Measurements from ENCODE around the gene ZNF770.
"Not testable (repeated sequence)": the region's sequence is repeated elsewhere in the genome, so short reads cannot be mapped to it uniquely, and the experiment has no call there.

ZNF770 gene

GRCh38 chr15:34951993-34952392, 36.1 kb downstream of the ZNF770 start:
- H3K9me3 Mint-ChIP-seq = no peaks in the 10 kb centered on the region
- no peaks in the 10 kb centered on the region for H3K27me3 Mint-ChIP-seq (ENCODE audit: low read depth)
- no peak overlapping the region for H3K27ac Mint-ChIP-seq
- H3K36me3 Mint-ChIP-seq (ENCODE audit: low read depth) = peaks cover 16% of the 10 kb centered on the region
- peaks cover 2% of the 10 kb centered on the region for H3K4me1 Mint-ChIP-seq (ENCODE audit: low read depth)
- no peak overlapping the region for H3K4me3 Mint-ChIP-seq

- no peaks in the 10 kb centered on the region for H3K4me1 Mint-ChIP-seq (ENCODE audit: low read depth)
- no peaks in the 10 kb centered on the region for H3K27me3 Mint-ChIP-seq (ENCODE audit: low read depth)
- peaks cover 27% of the 10 kb centered on the region for H3K36me3 Mint-ChIP-seq (ENCODE audit: low read depth)
- no peaks in the 10 kb centered on the region for H3K9me3 Mint-ChIP-seq
- H3K4me3 Mint-ChIP-seq = no peak overlapping the region
- no peak overlapping the region for H3K27ac Mint-ChIP-seq
These were observed 43.2 kb downstream of the ZNF770 start for GRCh38 chr15:34944936-34945335.

GRCh38 chr15:34943711-34944110, 44.4 kb downstream of the ZNF770 start:
- H3K4me3 Mint-ChIP-seq = no peak overlapping the region
- H3K27me3 Mint-ChIP-seq (ENCODE audit: low read depth) = no peaks in the 10 kb centered on the region
- peaks cover 30% of the 10 kb centered on the region for H3K36me3 Mint-ChIP-seq (ENCODE audit: low read depth)
- H3K4me1 Mint-ChIP-seq (ENCODE audit: low read depth) = no peaks in the 10 kb centered on the region
- H3K27ac Mint-ChIP-seq = no peak overlapping the region
- no peaks in the 10 kb centered on the region for H3K9me3 Mint-ChIP-seq

DNA sequence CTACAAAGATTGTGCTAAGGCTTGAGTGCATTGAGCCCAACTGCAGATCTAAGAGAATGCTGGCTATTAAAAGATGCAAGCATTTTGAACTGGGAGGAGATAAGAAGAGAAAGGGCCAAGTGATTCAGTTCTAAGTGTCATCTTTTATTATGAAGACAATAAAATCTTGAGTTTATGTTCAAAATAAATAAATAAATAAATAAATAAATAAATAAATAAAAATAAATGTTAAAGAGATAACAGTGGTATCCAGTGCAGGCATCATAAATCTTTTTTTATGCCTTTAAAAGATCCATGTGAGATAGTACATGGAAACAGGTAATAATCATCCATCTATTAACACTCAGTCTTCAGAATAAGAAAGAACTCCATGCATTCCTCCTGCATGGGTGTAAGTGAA, 44.8 kb downstream of the ZNF770 start:
- H3K4me1 Mint-ChIP-seq (ENCODE audit: low read depth); H3K9me3 Mint-ChIP-seq; H3K27ac Mint-ChIP-seq; H3K27me3 Mint-ChIP-seq (ENCODE audit: low read depth); H3K4me3 Mint-ChIP-seq: not testable (repeated sequence)
- peaks cover 30% of the 10 kb centered on the region for H3K36me3 Mint-ChIP-seq (ENCODE audit: low read depth)

DNA sequence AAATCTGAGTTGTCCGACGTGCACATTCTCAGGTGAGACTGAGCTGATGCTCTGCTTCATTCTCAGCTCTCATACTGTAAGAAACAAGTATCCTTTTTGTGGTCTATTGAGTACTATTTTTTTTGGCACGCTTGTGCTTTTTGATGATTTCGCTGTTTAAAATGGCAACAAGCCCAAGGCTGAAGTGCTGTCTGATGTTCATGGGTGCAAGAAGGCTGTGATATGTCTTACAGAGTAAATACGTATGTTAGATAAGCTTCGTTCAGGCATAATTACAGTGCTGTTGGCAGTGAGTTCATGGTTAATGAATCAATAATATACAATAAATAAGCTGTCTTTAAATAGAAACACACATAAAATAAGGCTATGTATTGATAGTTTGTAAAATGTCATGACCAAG, 45.7 kb downstream of the ZNF770 start:
- Mint-ChIP-seq H3K36me3 (ENCODE audit: low read depth) (peaks cover 27% of the 10 kb centered on the region), H3K27ac (no peak overlapping the region), H3K4me1 (ENCODE audit: low read depth) (no peaks in the 10 kb centered on the region)

DNA sequence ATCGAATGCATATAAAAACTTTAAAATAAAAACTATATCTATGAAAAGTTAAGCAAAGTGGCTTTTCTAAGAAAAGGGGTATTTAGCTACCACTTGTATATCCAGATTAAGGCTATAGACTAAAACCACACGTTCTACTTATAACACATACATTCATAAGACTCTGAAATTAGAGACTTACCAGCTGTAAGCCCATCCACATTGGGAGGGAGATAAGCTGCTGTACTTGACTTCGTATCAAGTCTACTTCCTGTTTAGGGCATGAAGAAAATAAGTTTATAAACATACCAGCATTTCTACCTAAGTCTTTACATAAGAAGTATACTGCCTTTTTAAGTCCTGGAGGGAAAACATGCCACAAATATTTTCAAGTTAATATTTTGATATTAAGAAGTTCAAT, 46.3 kb downstream of the ZNF770 start:
- no peak overlapping the region for H3K27ac Mint-ChIP-seq
- H3K36me3 Mint-ChIP-seq (ENCODE audit: low read depth) = peaks cover 27% of the 10 kb centered on the region
- no peaks in the 10 kb centered on the region for H3K4me1 Mint-ChIP-seq (ENCODE audit: low read depth)
- H3K4me3 Mint-ChIP-seq = no peak overlapping the region
- no peaks in the 10 kb centered on the region for H3K9me3 Mint-ChIP-seq
- H3K27me3 Mint-ChIP-seq (ENCODE audit: low read depth) = no peaks in the 10 kb centered on the region

More for the DNA sequence above, 45.7 kb downstream of the ZNF770 start:
- H3K9me3 Mint-ChIP-seq = no peaks in the 10 kb centered on the region
- H3K27me3 Mint-ChIP-seq (ENCODE audit: low read depth) = no peaks in the 10 kb centered on the region
- H3K4me3 Mint-ChIP-seq = no peak overlapping the region

DNA sequence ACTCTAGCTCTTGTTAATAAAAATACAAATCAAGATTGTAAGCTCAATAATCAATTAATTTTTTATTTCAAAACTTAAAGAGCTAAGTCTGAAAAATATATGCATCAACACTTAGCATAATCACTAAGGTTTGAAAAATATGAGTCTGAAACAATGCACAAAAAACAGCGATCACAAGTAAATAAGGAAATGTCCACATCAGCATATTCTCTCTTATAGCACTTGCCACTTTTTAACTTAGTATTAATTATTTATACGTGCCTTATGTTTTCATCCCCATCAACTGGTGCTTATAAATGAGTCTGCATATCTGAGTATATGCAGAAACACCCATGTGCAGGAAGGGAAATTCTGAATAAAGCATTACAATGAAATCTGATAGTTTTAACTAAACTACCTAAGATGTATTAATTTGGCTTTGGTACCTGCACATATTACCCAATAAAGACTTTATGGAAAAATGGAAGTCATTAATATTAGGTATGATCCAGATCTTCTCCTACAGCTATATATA, 46.8 kb downstream of the ZNF770 start:
- no peaks in the 10 kb centered on the region for H3K27me3 Mint-ChIP-seq (ENCODE audit: low read depth)
- H3K4me1 Mint-ChIP-seq (ENCODE audit: low read depth) = no peaks in the 10 kb centered on the region
- H3K36me3 Mint-ChIP-seq (ENCODE audit: low read depth) = peaks cover 27% of the 10 kb centered on the region
- no peak overlapping the region for H3K27ac Mint-ChIP-seq
- no peaks in the 10 kb centered on the region for H3K9me3 Mint-ChIP-seq
- H3K4me3 Mint-ChIP-seq = no peak overlapping the region

- Mint-ChIP-seq H3K4me1 (ENCODE audit: low read depth) (peaks cover 7% of the 10 kb centered on the region), H3K9me3 (peaks cover 4% of the 10 kb centered on the region), H3K4me3 (no peak overlapping the region), H3K27me3 (ENCODE audit: low read depth) (no peaks in the 10 kb centered on the region), H3K36me3 (ENCODE audit: low read depth) (peaks cover 32% of the 10 kb centered on the region), H3K27ac (no peak overlapping the region)
These were observed 54.6 kb downstream of the ZNF770 start for GRCh38 chr15:34933432-34933975.

- not testable (repeated sequence) for H3K4me1 Mint-ChIP-seq (ENCODE audit: low read depth); H3K9me3 Mint-ChIP-seq; H3K27me3 Mint-ChIP-seq (ENCODE audit: low read depth); H3K4me3 Mint-ChIP-seq; H3K27ac Mint-ChIP-seq
- peaks cover 49% of the 10 kb centered on the region for H3K36me3 Mint-ChIP-seq (ENCODE audit: low read depth)
These were observed 59.7 kb downstream of the ZNF770 start for GRCh38 chr15:34928349-34928748.

Data from T-helper 1 cell treated with Interleukin-12 subunit alpha and Interleukin-12 subunit beta and Interleukin-4 antibody, amounts not matched to agents 30 μg/mL and 1 μg/mL, for 36 hours (primary cell).